ENCODE measurements around the gene P2RX6.
A peak's percentile ranks its signal among the peaks of the same experiment; 100 is the strongest.

P2RX6 gene

DNA sequence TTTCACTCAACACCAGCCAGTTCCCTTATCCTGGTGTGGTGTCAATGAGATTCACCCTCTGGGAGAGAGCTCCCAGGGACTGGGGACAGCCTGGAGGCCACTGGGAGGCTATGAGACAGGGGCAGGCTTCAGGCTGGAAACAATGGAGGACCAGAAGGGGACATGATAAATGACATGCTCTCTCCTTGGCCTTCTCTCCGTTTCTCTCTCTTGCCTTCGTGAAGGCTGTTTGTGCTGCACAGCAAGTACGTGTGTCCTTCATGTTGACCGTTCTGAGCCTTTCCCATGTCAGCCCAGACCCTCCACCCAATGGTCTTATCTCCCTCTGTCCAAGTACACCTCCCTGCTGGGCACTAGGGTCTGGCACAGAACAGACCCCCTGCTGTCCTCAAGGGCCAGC lies 34.4 kb upstream of the P2RX6 start:
- DNase-seq, result no peak

DNA sequence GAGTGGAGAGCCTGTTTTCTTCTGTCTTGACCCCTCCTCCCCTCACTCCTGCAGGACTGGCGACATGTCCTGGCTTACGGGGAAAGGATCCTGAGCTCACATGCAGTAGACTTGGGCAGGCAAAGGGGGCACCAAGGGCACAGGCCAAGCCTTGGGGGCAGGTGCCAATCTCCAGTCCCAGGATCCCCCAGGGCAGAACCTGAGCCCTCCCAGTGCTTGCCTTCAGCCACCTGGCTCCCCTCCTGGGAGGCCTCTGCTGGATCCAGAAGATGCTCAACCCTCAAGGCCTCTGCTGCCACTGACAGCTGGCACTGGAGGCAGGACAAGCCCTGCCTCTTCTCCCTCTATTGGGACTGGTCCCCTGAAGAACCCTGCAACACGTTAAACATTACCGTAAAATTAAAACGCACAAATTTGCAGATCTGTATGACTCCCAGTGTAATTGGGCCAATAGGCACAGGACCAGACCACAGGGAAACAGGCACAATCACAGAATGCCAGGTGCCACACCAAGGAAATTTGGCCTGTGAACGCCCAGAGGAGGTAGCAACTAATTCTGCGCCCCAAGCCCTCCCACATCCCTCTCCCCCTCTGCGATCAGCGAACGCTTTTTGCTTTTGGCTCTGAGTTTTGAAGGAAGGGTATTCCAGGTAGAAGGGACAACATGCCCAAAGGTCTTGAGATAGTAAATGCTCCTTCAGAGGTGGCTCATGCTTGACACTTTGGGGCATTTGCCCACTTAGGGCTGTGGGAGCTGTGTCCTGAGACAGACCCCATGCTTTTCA lies 33.8 kb upstream of the P2RX6 start:
- no peak for DNase-seq

DNA sequence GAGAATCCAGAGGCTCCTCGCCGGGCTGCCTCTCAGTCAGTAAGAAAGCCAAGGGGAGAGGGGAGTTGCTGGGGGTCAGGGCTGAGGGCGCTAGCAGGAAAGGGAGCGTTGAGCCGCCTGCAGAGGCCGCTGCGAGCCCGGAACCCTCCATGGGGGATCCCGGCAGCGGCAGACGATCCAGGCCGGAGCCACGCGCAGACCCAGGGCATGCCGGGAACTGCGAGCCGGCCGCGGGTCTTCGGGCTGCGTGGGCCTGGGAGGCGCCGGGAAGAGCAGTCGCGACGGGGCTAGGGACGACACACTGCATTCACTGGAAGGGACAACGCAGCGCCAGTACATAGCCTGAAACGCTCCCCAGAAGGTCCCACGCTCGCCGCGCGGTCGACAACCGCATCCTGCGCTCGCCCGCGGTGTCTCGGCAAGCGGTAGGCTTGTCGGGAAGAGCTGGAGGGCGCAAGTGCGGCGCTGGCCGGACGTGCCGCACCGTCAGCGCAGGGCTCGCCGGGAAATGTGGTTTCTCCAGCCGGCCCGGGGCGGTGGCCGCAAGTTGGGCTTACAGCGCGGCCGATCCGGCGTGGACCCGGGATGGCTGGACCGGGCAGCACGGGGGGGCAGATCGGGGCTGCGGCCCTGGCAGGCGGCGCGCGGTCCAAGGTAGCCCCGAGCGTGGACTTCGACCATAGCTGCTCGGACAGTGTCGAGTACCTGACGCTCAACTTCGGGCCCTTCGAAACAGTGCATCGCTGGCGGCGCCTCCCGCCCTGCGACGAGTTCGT lies 33.0 kb upstream of the P2RX6 start, which contains the start of gene LZTR1:
Gene LZTR1 (plus strand): TSS at position 511 of the 776 bp plus-strand sequence. CDS start 75 bp downstream, at position 586.
- peak; percentile 90 for DNase-seq

DNA sequence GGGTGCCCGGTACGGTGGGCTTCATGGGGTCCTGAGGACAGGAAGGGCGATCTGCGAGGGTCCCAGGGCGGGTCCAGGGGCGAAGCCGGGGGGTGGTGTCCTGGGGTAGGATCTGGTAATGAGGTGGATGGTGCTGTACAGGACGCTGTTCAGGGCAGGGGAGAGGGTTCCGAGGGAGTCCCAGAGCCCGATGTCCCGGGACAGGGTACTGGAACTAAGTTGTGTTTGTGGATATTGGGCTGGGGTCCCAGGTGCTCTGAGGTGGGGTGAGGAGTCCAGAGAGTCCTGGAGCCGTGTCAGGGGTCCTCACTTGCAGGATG lies 32.4 kb upstream of the P2RX6 start:
- DNase-seq, result no peak

DNA sequence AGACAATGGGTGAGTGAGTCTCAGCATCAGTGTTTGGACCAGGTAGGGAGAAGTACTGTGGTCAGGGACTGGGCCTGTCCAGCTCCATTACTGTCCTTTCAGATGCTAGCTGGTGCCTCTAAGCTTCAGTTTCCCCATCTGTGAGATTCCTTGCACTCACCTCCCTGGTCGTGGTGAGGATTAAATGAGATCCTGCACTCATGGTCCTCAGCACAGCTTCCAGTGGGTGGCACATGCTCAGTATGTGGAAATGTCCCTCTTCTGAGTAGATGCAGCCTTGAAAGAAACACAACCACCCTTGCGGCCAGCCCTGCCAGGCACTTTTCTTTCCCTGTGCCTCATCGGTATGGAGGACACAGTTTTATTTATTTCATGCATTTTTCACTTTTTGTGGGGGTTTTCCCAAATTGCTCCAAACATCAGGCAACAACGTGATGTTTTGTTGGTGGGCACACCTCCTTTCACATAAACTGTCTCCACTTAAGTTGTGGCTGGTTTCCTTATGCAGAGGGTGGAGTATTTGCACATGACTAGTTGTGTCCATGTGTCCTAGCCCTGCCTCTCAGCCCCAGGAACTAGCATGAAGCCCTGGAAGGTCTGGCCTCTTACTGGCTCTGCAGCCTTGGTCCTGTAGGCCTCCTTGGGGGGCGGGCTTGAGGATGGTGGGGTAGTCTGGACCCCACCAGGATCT lies 31.7 kb upstream of the P2RX6 start:
- DNase-seq, result no peak

DNA sequence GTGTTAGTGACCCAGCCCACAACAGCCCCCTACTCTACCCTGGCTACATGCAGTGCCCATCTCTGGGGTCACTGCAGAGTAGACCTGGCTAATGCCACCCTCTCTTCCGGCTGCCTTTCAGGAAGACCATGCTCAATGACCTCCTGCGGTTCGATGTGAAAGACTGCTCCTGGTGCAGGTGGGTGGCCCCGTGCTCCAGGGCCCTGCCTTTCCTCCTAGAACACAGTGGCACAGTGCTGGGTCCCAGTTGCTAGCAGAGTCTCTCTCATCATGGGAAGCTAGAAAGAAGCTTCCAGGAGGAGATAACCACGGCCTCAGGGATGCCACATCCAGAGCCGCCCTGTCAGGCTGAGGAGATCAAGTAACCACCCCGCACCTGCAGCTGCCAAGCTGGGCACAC lies 29.2 kb upstream of the P2RX6 start:
- DNase-seq, result no peak

DNA sequence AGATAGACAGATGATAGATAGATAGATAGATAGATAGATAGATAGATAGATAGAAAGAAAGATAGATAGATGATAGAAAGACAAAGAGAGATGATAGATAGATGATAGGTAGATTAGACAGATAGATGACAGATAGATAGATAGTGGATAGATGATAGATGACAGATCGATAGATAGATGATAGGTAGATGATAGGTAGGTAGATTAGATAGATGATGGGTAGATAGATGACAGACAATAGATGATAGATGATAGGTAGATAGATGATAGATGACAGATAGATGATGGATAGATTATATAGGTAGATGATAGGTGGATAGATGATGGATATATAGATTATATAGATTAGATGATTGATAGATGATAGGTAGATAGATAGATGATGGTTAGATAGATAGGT lies 28.6 kb upstream of the P2RX6 start:
- DNase-seq, result no peak

DNA sequence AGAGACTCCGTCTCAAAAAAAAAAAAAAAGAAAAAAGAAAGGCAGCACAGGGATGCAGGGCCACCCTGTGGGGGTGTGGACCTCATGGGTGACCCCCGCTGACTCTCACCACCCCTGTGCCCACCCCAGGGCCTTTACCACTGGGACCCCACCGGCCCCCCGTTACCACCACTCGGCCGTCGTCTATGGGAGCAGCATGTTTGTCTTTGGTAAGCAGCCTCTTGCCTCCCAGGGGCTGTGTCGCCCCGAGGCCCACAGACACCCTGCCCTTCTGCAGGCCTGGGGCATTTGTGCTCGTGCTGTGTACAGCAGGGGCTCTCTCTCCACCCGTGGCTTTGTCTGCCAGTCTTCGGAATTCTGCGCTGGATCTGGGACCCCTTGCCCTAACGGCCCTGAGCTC lies 27.6 kb upstream of the P2RX6 start:
- DNase-seq, result no peak

DNA sequence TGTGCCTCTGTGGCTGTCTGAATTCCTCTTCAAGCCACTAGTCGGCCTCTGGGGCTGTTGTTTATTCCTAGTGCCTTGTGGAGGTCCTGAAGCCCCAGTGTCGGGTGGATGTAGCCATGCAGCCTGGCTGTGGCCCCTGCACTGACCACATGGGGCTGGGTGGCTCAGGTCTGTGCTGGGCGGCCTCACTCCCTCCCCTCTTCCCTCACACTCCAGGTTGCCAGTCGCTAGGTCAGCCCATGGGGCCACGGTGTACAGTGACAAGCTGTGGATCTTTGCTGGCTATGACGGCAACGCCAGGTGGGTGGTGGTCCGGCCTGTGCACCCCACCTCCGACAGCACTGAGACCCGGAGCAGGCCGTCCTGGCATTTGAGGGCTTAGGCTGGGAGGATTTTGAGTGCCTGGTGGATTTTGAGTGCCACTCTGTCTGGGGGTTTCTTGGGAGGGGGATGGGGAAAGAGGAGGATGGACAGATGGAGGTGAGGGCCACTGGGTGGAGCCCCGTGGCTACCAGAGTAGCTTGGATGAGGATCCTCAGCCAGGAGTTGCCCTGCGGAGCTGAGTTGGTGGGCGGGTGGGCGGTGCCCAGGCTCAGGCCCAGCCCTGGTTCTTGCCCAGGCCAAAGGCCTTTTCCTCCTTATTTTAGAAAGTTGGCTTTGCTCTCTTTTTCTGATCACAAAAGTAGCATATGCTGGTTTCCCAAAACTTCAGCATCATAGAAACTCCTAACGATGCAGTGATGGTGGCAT lies 26.2 kb upstream of the P2RX6 start:
- no peak for DNase-seq

DNA sequence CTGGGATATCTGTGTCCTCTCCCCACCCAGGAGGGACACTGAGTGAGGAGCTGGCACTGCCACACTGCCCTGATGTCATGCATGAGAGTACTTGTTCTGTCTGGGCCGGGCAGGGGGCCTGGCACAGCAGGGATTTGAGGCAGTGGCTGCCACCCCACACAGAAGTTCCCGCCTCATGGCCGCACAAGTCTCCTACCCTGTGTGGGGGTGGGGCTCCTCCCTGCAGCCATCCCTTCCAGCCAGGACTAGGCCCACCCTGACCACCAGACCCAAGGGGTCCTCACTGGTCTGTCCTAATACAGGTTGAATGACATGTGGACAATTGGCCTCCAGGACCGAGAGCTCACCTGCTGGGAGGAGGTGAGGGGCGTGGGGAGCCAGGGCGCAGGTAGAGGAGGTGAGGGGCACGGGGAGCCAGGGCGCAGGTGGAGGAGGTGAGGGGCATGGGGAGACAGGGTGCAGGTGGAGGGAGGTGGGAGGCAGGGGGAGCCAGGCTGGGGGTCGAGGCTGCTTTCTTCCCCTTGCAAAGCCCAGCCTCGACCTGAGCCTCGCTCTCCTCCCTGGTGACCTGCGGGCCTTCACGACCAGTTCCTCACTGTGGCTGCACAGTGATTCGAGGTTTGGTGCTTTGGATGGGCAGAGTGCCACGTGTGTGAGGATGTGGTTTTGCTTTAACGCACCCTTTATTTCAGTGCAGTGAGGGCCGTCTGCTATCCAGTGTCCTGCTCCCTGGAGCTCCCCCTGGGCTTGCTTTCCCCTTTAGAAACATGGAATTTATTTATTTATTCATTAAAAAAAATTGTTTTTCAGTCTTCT lies 25.4 kb upstream of the P2RX6 start:
- DNase-seq, result no peak

DNA sequence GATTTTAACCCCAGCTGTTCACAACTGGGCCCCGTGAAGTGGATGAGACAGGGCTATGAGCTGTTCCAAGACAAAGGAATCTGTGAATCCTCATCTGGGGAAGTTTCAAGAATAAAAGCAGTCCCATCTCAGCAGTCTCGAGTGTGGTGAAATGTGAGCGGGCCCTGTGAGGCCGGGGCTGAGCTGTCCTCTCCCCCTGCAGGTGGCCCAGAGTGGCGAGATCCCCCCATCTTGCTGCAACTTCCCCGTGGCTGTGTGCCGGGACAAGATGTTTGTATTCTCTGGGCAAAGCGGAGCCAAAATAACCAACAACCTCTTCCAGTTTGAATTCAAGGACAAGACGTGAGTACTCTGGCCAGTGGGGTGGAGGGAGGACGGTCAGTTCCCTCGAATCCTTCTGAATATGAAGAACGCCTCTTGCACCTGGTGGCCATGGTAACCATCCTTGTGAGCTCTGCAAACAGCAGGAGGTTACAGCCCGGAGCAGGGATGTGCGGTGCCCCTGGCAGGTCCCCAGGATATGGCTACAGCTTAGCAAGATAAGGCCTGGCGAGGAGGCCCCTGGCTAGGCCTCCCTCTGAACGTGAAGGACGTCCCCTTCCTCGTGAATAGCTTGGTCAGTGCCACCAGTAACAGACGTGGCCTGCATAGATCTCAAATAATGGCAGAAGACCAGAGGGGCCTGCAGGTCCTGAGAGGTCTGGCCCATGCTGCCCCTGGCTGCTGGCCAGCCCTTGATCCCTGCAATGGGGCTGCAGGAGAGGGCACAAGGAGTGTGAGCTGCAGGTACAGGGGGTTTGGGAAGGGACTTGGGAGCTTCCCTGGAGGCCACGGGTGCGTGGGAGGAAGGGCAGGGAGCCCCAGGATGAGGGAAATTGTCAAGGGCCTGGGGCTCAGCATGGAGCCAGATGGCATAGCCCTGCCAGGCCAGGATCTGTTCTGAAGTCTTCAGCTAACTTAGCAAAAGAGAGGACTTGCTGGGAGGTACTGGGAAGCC lies 24.5 kb upstream of the P2RX6 start:
- no peak for DNase-seq

DNA sequence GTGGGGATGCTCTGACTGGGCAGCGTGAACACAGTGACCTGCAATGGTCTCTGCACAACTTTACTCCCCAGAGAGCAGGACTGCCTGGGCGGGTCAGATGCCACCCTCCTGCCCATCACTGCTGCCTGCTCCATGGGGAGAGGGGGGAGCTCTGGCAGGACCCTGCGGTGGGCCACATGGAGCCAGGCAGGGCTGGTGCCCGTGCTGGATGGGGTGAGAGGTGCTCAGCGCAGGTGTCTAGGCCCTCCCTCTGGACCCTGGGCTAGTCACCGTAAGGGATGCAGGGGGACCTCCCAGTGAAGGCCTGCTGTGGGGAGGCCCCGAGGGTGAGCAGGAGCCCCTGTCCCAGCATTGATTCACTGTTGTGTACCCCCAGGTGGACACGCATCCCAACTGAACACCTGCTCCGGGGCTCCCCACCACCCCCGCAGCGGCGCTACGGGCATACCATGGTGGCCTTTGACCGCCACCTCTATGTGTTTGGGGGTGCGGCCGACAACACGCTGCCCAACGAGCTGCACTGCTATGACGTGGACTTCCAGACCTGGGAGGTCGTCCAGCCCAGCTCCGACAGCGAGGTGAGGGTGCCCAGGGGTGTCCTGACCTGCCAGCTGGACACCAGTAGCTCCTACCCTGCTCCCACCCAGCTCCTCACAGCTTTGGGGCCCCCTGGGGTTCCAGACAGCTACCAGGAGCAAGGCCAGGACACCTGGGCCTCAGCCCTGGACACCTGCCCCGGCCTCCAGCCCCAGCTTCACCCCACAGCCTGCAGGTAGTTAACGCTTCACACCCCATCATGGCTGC lies 23.5 kb upstream of the P2RX6 start:
- no peak for DNase-seq

DNA sequence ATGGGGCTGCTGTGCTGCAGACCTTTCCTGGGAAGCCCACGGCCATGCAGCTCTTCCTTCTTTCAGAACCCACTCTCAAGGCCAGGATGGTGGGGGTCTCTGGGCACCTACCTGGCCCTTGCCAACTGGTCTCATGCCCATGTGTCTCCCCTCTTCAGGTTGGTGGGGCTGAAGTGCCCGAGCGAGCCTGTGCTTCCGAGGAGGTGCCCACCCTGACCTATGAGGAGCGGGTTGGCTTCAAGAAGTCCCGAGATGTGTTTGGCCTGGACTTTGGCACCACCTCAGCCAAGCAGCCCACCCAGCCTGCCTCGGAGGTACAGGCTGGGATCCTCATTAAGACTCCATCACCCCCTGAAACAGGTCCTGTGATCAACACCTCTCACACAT lies 22.9 kb upstream of the P2RX6 start:
- no peak for DNase-seq

DNA sequence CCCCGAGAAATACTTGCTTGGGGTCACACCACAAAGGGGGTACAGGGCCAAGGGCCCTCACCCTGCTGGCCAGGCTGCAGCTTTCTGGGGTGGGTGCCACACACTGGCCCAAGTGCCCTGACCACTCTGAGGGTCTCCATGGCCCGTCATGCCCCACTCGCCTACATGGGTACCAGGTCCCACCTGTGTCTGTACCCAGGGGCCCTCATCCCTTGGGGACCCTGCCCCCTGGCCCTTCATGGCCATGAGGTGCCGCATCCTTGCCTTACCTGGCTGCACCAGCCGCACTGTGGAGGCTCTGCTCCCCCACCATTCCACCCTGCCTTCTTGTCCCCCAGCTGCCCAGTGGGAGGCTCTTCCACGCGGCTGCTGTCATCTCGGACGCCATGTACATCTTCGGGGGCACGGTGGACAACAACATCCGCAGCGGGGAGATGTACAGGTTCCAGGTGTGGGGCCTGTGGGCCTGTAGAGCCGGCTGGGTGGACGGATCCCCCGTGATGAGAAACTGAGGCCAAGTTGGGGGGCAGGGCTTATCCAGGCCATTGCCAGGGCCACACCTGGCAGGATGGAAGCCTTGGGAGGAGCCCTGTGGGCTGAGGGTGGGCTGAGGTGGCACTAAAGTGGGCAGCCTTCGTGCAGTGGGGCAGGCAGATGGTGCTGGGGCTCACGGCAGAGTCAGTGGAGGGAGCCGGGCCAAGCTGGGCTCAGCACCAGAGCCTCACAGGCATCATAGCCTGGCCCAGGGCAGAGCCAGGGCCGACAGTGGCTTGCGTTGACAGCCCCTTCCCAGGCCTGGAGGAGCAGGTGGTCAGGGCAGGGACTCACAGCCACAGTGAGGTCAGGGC lies 22.3 kb upstream of the P2RX6 start:
- DNase-seq, result no peak

DNA sequence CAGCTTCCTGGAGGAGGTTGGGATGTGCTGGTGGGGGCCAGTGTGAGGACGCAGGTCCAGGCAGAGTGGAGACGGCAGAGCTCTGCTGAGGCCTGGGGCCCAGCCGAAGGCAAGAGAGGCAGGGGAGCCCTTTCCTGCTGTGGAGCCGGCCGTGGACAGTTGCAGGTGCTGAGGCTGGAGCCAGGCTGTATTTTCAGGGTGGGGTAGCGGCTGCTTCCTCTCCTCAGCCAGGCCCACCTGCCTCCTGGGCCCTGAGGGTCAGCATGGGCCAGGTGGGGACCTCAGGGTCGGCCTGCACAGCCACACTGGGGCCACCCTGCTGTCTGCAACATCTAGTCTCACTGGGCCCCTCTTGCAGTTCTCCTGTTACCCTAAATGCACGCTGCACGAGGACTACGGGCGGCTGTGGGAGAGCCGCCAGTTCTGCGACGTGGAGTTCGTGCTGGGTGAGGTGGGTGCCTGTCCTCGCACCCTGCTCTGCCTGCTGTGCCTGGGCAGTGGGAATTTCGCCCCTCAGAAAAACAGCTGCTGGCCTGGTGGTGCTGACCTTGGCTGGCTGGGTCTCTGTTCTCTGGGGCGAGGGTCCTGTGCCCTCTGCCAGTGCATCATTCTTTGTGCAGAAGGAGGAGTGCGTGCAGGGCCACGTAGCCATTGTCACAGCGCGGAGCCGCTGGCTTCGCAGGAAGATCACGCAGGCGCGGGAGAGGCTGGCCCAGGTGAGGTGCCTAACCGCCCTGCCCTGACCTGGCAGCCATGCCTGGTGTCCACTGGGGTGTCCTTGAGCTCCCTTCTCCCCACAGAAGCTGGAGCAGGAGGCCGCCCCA lies 21.4 kb upstream of the P2RX6 start:
- no peak for DNase-seq

DNA sequence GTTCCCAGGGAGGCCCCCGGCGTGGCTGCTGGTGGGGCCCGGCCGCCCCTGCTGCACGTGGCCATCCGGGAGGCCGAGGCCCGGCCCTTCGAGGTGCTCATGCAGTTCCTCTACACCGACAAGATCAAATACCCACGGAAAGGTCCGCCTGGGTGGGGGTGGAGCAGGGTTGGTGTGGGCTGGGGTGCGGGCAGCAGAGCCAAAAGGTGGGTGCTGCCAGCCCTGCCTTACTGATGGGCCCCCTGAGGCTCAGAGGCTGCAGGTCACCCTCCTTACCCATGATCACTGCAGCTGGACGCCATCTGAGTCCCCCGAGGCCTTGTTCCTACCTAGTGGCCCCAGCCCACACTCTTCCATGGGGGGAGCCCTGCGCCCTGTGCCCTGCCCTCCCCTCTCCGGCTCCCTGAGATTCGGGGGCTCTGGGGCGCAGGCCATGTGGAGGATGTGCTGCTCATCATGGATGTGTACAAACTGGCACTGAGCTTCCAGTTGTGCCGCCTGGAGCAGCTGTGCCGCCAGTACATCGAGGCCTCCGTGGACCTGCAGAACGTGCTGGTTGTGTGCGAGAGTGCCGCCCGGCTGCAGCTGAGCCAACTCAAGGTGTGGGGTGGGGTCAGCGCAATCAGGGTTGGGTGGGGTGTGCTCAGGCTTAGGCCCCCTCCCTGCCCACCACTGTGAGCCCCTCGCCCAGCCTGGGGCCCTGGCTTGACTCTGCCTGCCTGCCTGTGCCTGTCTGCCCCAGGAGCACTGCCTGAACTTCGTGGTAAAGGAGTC lies 20.6 kb upstream of the P2RX6 start:
- no peak for DNase-seq

DNA sequence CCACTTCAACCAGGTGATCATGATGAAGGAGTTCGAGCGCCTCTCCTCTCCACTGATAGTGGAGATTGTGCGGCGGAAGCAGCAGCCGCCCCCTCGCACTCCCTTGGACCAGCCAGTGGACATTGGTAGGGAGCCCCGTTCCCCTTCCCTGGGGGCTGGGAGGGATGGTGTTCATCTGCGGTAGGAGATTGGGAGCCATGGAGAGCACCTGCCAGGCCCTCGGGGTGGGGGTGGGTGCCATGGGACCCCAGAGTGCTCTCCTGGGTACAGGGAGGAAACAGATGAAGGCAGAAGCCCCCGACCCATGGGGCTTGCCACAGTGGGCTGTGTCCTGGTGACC lies 20.1 kb upstream of the P2RX6 start:
- DNase-seq, result no peak

Data from femur (tissue), 1 donor.